H1 (cell line): ENCODE results near the gene EPHA6. TPM values are rescaled to one million over a fixed set of nuclear protein-coding genes. Genes with fewer than 3 reads are reported as not detected.

Experiments used
- BCL11A ChIP-seq, 2 experiments: IDR thresholded peaks; one replicate each; pipeline ENCODE4 v1.6.1; 2011; ENCODE audit warnings: low read depth in 2 of 2, low read length in 2 of 2, mild to moderate bottlenecking in 2 of 2
- EGR1 ChIP-seq: IDR thresholded peaks from 2 replicates; pipeline ENCODE4 v1.6.1; 2011; ENCODE audit warnings: low read depth, low read length, borderline replicate concordance
- GTF2F1 ChIP-seq: IDR thresholded peaks from 2 replicates; pipeline ENCODE4 v1.6.1; 2012; ENCODE audit warnings: low read depth, low read length, improper control_type of control experiment, borderline replicate concordance
- RFX5 ChIP-seq: IDR thresholded peaks from 2 replicates; pipeline ENCODE4 v1.6.1; 2011; ENCODE audit warnings: low read depth, low read length, improper control_type of control experiment, borderline replicate concordance
- TCF12 ChIP-seq: IDR thresholded peaks from 2 replicates; pipeline ENCODE4 v1.6.1; 2011; ENCODE audit warnings: low read depth, mild to moderate bottlenecking, low read length
- ZNF274 ChIP-seq: IDR thresholded peaks from 2 replicates; pipeline ENCODE4 v1.7.0; 2012; ENCODE audit warnings: low read length, borderline replicate concordance; ENCODE audit errors: extremely low read depth
- polyA plus RNA-seq, 7 experiments: library from polyadenylated mRNA; depleted of rRNA in 3 of 7; stranded (reverse) in 5 of 7; unstranded in 2 of 7; fragments of >200 nt in 5 of 7; fragments of 200-250 nt in 2 of 7; gene quantifications; 1 replicate in 5 of 7; 2 replicates in 1 of 7; 4 replicates in 1 of 7; pipeline versions ENCODE4 v1.2.1 to v1.2.3, GENCODE V29; 2011 to 2013; ENCODE audit warnings: missing spikeins in 2 of 7, mixed read lengths in 2 of 7
- total RNA-seq: library from RNA; stranded (reverse); fragmentation: NEBNext Ultra II Directional; extraction: Animal tissue kit (Norgen Biotek cat#: 25700); gene quantifications from 2 replicates; pipeline ENCODE4 v1.2.1, GENCODE V29; 2021
- TF ChIP-seq, protein P1 (sequence below), 3 experiments: IDR thresholded peaks; 1 replicate in 2 of 3; 2 replicates in 1 of 3; pipeline versions ENCODE4 v1.5.1 to v1.6.1; 2011; ENCODE audit warnings: low read length in 3 of 3, mild to moderate bottlenecking in 3 of 3, inconsistent platforms in 2 of 3, low read depth in 1 of 3, moderate library complexity in 1 of 3; ENCODE audit not compliant: insufficient read depth in 1 of 3; ENCODE audit errors: control extremely low read depth in 1 of 3
- TF ChIP-seq, protein P2 (sequence below): IDR thresholded peaks from 2 replicates; pipeline ENCODE4 v1.6.1; 2012; ENCODE audit warnings: inconsistent platforms

EPHA6 gene
- total and polyA plus RNA-seq, 2 of the 8 experiments (the other 6 are each of a cell fraction or from before 2014, with no cell fraction given): 0.83 to 3.2 TPM

DNA sequence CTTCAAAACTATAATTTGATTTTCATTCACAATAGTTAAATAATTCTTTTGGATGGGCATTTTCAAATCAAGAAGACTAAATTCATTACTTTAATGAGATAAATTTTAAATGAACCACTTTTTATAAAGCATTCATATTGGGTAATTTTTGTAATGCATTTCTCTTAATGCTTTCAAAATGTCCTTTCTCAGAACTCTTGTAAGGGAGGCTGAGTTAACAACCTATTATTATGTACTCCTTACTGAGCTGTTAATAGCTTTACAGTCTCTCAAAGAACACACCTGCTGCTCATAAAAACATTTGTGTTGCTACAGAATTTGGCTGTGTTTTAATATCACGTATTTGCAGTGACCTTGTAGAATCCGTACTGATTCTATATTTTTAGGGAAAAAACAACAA lies 616.2 kb downstream of the EPHA6 start (continued):
- TF ChIP-seq, protein P1, sequence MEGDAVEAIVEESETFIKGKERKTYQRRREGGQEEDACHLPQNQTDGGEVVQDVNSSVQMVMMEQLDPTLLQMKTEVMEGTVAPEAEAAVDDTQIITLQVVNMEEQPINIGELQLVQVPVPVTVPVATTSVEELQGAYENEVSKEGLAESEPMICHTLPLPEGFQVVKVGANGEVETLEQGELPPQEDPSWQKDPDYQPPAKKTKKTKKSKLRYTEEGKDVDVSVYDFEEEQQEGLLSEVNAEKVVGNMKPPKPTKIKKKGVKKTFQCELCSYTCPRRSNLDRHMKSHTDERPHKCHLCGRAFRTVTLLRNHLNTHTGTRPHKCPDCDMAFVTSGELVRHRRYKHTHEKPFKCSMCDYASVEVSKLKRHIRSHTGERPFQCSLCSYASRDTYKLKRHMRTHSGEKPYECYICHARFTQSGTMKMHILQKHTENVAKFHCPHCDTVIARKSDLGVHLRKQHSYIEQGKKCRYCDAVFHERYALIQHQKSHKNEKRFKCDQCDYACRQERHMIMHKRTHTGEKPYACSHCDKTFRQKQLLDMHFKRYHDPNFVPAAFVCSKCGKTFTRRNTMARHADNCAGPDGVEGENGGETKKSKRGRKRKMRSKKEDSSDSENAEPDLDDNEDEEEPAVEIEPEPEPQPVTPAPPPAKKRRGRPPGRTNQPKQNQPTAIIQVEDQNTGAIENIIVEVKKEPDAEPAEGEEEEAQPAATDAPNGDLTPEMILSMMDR (IDR thresholded peaks at IDR 0.05; ENCODE audit: control extremely low read depth in 1 of 3, insufficient read depth in 1 of 3, low read depth in 1 of 3, low read length in 3 of 3): no peak
- TF ChIP-seq TCF12: no peak
- TF ChIP-seq ZNF274: no peak
- no peak for TF ChIP-seq EGR1
- TF ChIP-seq RFX5: no peak
- TF ChIP-seq BCL11A (IDR thresholded peaks at IDR 0.05; ENCODE audit: low read depth in 2 of 2, low read length in 2 of 2): no peak
- TF ChIP-seq, protein P2, sequence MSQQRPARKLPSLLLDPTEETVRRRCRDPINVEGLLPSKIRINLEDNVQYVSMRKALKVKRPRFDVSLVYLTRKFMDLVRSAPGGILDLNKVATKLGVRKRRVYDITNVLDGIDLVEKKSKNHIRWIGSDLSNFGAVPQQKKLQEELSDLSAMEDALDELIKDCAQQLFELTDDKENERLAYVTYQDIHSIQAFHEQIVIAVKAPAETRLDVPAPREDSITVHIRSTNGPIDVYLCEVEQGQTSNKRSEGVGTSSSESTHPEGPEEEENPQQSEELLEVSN: no peak
- TF ChIP-seq GTF2F1: no peak
- TF ChIP-seq, all 59 proteins: peak for 0
